H1 (cell line): ENCODE data around the gene DSTN. TPM values are rescaled to one million over a fixed set of nuclear protein-coding genes. Genes with fewer than 3 reads are reported as not detected.

Source experiments
- CTCF ChIA-PET: fragments of 300-600 bp; sonication (Branson Sonifier 250); formaldehyde crosslinking; loops from one replicate; lab custom pipeline; 2021; ENCODE audit not compliant: partially characterized antibody; lab: Charles Lee
- POLR2A ChIA-PET: fragments of 300-600 bp; sonication (Branson Sonifier 250); formaldehyde crosslinking; loops from one replicate; lab custom pipeline; 2021; ENCODE audit warnings: inconsistent platforms; ENCODE audit not compliant: partially characterized antibody; lab: Charles Lee
- DNase-seq, 2 experiments: peaks; one replicate each; pipeline versions ENCODE4 v3.0.0 to v3.0.0-alpha.2; 2010 to 2022; ENCODE audit warnings: low spot score in 2 of 2, low read depth in 1 of 2, mixed read lengths in 1 of 2
- FAIRE-seq: peaks from 2 replicates; lab custom pipeline; 2011; peaks lifted over from hg19 to GRCh38; lab: Jason Lieb, UNC
- H2AFZ ChIP-seq: 2 replicates; pipeline ENCODE4 v1.8.1; 2012; ENCODE audit warnings: low read length, inconsistent platforms
- H2AK5ac ChIP-seq: 2 replicates; pipeline ENCODE4 v1.6.1; 2013; ENCODE audit warnings: low read depth, low read length
- H2BK120ac ChIP-seq: replicated peaks from 2 replicates; pipeline ENCODE3; 2013; ENCODE audit warnings: low read depth, low read length, inconsistent platforms
- H2BK12ac ChIP-seq: 2 replicates; pipeline ENCODE4 v1.6.1; 2013; ENCODE audit warnings: low read depth, low read length
- H2BK15ac ChIP-seq: 2 replicates; pipeline ENCODE4 v1.6.1; 2013; ENCODE audit warnings: low read length
- H2BK20ac ChIP-seq: 2 replicates; pipeline ENCODE4 v1.6.1; 2013; ENCODE audit warnings: low read length
- H2BK5ac ChIP-seq: 2 replicates; pipeline ENCODE4 v1.6.1; 2013; ENCODE audit warnings: low read depth, low read length
- H3K14ac ChIP-seq: 2 replicates; pipeline ENCODE4 v1.6.1; 2013; ENCODE audit warnings: inconsistent platforms; ENCODE audit not compliant: insufficient read length
- H3K18ac ChIP-seq: 2 replicates; pipeline ENCODE4 v1.6.1; 2013; ENCODE audit warnings: low read length; ENCODE audit errors: extremely low read depth
- H3K23ac ChIP-seq: 2 replicates; pipeline ENCODE4 v1.6.1; 2013; ENCODE audit warnings: inconsistent platforms; ENCODE audit not compliant: insufficient read length
- H3K23me2 ChIP-seq: 2 replicates; pipeline ENCODE4 v1.6.1; 2013; ENCODE audit warnings: low read depth, low read length
- H3K27ac ChIP-seq: 2 replicates; pipeline ENCODE4 v1.6.1; 2011; ENCODE audit warnings: low read depth, low read length, inconsistent platforms
- H3K27me3 ChIP-seq, 4 experiments: replicated peaks in 1 of 4; 1 replicate in 1 of 4; 2 replicates in 3 of 4; pipeline versions ENCODE4 v1.6.1 to v1.8.1; 2011 to 2013; ENCODE audit warnings: low read length in 3 of 4, mild to moderate bottlenecking in 3 of 4, inconsistent platforms in 2 of 4, mixed read lengths in 2 of 4, moderate library complexity in 1 of 4; ENCODE audit not compliant: control insufficient read depth in 3 of 4, insufficient read depth in 3 of 4; ENCODE audit errors: extremely low read depth in 1 of 4
- H3K36me3 ChIP-seq, 4 experiments: 2 replicates each; pipeline versions ENCODE4 v1.6.1 to v1.8.1; 2011 to 2013; ENCODE audit warnings: mild to moderate bottlenecking in 4 of 4, low read length in 3 of 4, moderate library complexity in 2 of 4, control low read depth in 1 of 4, inconsistent platforms in 1 of 4; ENCODE audit not compliant: insufficient read depth in 4 of 4, control insufficient read depth in 2 of 4
- H3K4ac ChIP-seq: replicated peaks from 2 replicates; pipeline ENCODE3; 2013; ENCODE audit warnings: low read length, low read depth, mixed read lengths, inconsistent platforms; ENCODE audit not compliant: insufficient read length
- H3K4me1 ChIP-seq, 4 experiments: replicated peaks in 1 of 4; 1 replicate in 1 of 4; 2 replicates in 3 of 4; pipeline versions ENCODE4 v1.6.1 to v1.8.1; 2011 to 2013; ENCODE audit warnings: low read length in 3 of 4, inconsistent platforms in 2 of 4, mixed read lengths in 1 of 4; ENCODE audit not compliant: insufficient read depth in 4 of 4, control insufficient read depth in 3 of 4
- H3K4me2 ChIP-seq, 2 experiments: 2 replicates each; pipeline versions ENCODE4 v1.6.1 to v1.8.1; 2011 to 2013; ENCODE audit warnings: low read depth in 2 of 2, low read length in 2 of 2, control low read depth in 1 of 2, inconsistent platforms in 1 of 2, mild to moderate bottlenecking in 1 of 2; ENCODE audit not compliant: insufficient read depth in 1 of 2
- H3K4me3 ChIP-seq, 4 experiments: fragments of 200-600, 300-600 bp in 1 of 4; sonication (generic), shearing (Covaris generic), sonication (Bioruptor Twin) in 1 of 4; 2 replicates each; pipeline versions ENCODE4 v1.5.1 to v1.8.1; 2011 to 2016; ENCODE audit warnings: low read length in 4 of 4, low read depth in 3 of 4, control low read depth in 2 of 4, inconsistent platforms in 2 of 4, mild to moderate bottlenecking in 2 of 4, mixed read lengths in 1 of 4, moderate library complexity in 1 of 4; ENCODE audit not compliant: insufficient read depth in 2 of 4; ENCODE audit errors: extremely low read depth in 1 of 4
- H3K56ac ChIP-seq: replicated peaks from 2 replicates; pipeline ENCODE3; 2013; ENCODE audit warnings: low read depth, mild to moderate bottlenecking, mixed read lengths, low read length, inconsistent platforms; ENCODE audit not compliant: insufficient read length
- H3K79me1 ChIP-seq: 2 replicates; pipeline ENCODE4 v1.6.1; 2013; ENCODE audit warnings: low read depth, low read length, control low read depth
- H3K79me2 ChIP-seq, 2 experiments: 2 replicates each; pipeline versions ENCODE4 v1.6.1 to v1.8.1; 2012 to 2013; ENCODE audit warnings: low read length in 2 of 2, mild to moderate bottlenecking in 2 of 2, inconsistent platforms in 1 of 2; ENCODE audit not compliant: insufficient read depth in 2 of 2, control insufficient read depth in 1 of 2
- H3K9ac ChIP-seq, 4 experiments: replicated peaks in 1 of 4; 1 replicate in 1 of 4; 2 replicates in 3 of 4; pipeline versions ENCODE4 v1.6.1 to v1.8.1; 2011 to 2013; ENCODE audit warnings: low read depth in 3 of 4, low read length in 3 of 4, control low read depth in 2 of 4, mild to moderate bottlenecking in 2 of 4, moderate library complexity in 2 of 4, inconsistent platforms in 1 of 4; ENCODE audit errors: extremely low read depth in 1 of 4
- H3K9me3 ChIP-seq, 2 experiments: 2 replicates each; pipeline versions ENCODE4 v1.6.1 to v1.8.1; 2012 to 2013; ENCODE audit warnings: mild to moderate bottlenecking in 2 of 2, moderate library complexity in 2 of 2, control low read depth in 1 of 2, inconsistent platforms in 1 of 2, low read depth in 1 of 2, low read length in 1 of 2, mixed read lengths in 1 of 2; ENCODE audit not compliant: insufficient read depth in 2 of 2
- H4K20me1 ChIP-seq, 2 experiments: replicated peaks in 1 of 2; 2 replicates each; pipeline versions ENCODE3 to v1.8.1; 2011 to 2013; ENCODE audit warnings: inconsistent platforms in 2 of 2, low read length in 2 of 2, mild to moderate bottlenecking in 1 of 2; ENCODE audit not compliant: insufficient read depth in 2 of 2, control insufficient read depth in 1 of 2
- H4K5ac ChIP-seq: 2 replicates; pipeline ENCODE4 v1.6.1; 2013; ENCODE audit warnings: low read length, low read depth, mixed read lengths, inconsistent platforms; ENCODE audit not compliant: insufficient read length
- H4K8ac ChIP-seq: 2 replicates; pipeline ENCODE4 v1.8.0; 2013; ENCODE audit warnings: mild to moderate bottlenecking, moderate library complexity, low read length, inconsistent platforms; ENCODE audit not compliant: insufficient read depth; ENCODE audit errors: extremely low read depth
- H4K91ac ChIP-seq: replicated peaks from 2 replicates; pipeline ENCODE3; 2013; ENCODE audit warnings: low read length, mixed read lengths, inconsistent platforms; ENCODE audit not compliant: insufficient read length
- EGR1 ChIP-seq: IDR thresholded peaks from 2 replicates; pipeline ENCODE4 v1.6.1; 2011; ENCODE audit warnings: low read depth, low read length, borderline replicate concordance
- SIRT6 ChIP-seq: IDR thresholded peaks from one replicate; pipeline ENCODE4 v1.7.1; 2012; ENCODE audit warnings: low read length, inconsistent platforms
- whole genome bisulfite sequencing, 2 experiments: shearing (Covaris generic) in 1 of 2; methylation state at CpG; one replicate each; pipeline versions ENCODE4 v1.1.6 to v1.1.7; 2013 to 2015; ENCODE audit warnings: low lambda C conversion rate in 2 of 2, mixed read lengths in 2 of 2, inconsistent platforms in 1 of 2, low coverage in 1 of 2, missing lambda C conversion rate in 1 of 2; ENCODE audit not compliant: insufficient replicate concordance in 2 of 2, insufficient coverage in 1 of 2, insufficient read length in 1 of 2; ENCODE audit errors: extremely low coverage in 1 of 2, missing lambda C conversion rate in 1 of 2; 5-methylcytosine and 5-hydroxymethylcytosine counted together
- polyA plus RNA-seq, 7 experiments: library from polyadenylated mRNA; depleted of rRNA in 3 of 7; stranded (reverse) in 5 of 7; unstranded in 2 of 7; fragments of >200 nt in 5 of 7; fragments of 200-250 nt in 2 of 7; gene quantifications; 1 replicate in 5 of 7; 2 replicates in 1 of 7; 4 replicates in 1 of 7; pipeline versions ENCODE4 v1.2.1 to v1.2.3, GENCODE V29; 2011 to 2013; ENCODE audit warnings: missing spikeins in 2 of 7, mixed read lengths in 2 of 7
- total RNA-seq: library from RNA; stranded (reverse); fragmentation: NEBNext Ultra II Directional; extraction: Animal tissue kit (Norgen Biotek cat#: 25700); gene quantifications from 2 replicates; pipeline ENCODE4 v1.2.1, GENCODE V29; 2021

DSTN gene
- total and polyA plus RNA-seq, 2 of the 8 experiments (the other 6 are each of a cell fraction or from before 2014, with no cell fraction given): 43.3 to 208 TPM

GRCh38 chr20:17593902-17594301 lies 24.0 kb downstream of the DSTN start:
- H3K4me3 ChIP-seq: no peak overlapping the region
- no peak overlapping the region for H3K18ac ChIP-seq
- no peak for TF ChIP-seq SIRT6
- TF ChIP-seq EGR1: no peak
- ChIA-PET POLR2A (interaction anchor here (1.1 to 3.2 kb wide), 7 partner anchors 9 to 36 kb away, joined by 3 to 18 read pairs (median 4); partner anchors contain the start of gene DSTN), CTCF (interaction anchor here (0.7 to 2.5 kb wide), 10 partner anchors 8 to 671 kb away, joined by 3 to 13 read pairs (median 4); partner anchors contain the start of gene DSTN)
- no peak for DNase-seq
- H3K27ac ChIP-seq: no peak overlapping the region
- peaks cover 11% of the 10 kb centered on the region for H3K79me1 ChIP-seq
- H3K14ac ChIP-seq: no peak overlapping the region
- no peak overlapping the region for H3K56ac ChIP-seq
- no peak overlapping the region for H3K4me2 ChIP-seq
- H3K4ac ChIP-seq: no peak overlapping the region
- H3K9ac ChIP-seq: no peak overlapping the region
- no peak overlapping the region for H2BK5ac ChIP-seq
- H3K9me3 ChIP-seq: no peaks in the 10 kb centered on the region
- H2AK5ac ChIP-seq: no peak overlapping the region
- H3K27me3 ChIP-seq: no peaks in the 10 kb centered on the region
- H3K23me2 ChIP-seq: no peaks in the 10 kb centered on the region
- H2BK12ac ChIP-seq: no peak overlapping the region
- no peak overlapping the region for H4K91ac ChIP-seq
- peaks cover 0 to 5% of the 10 kb centered on the region in 2 experiments for H4K20me1 ChIP-seq
- no peak overlapping the region for H2BK120ac ChIP-seq
- no peak overlapping the region for H4K5ac ChIP-seq
- H3K36me3 ChIP-seq: no peaks in the 10 kb centered on the region; a peak in 1 of 8 replicates
- no peak overlapping the region for H2AFZ ChIP-seq
- no peak overlapping the region for H2BK15ac ChIP-seq
- peaks cover 0 to 13% (median 3%) of the 10 kb centered on the region in 4 experiments; a peak in 4 of 7 replicates for H3K4me1 ChIP-seq
- FAIRE-seq: no peak
- no peak overlapping the region for H3K23ac ChIP-seq
- H3K79me2 ChIP-seq: peaks cover 6 to 94% of the 10 kb centered on the region in 2 experiments; a peak in 3 of 4 replicates
- whole genome bisulfite sequencing, 2 experiments: 87% methylated on average over 4 of the region's 4 CpGs; no CpG with 5 or more reads in 1 of the 2 experiments
- no peak overlapping the region for H2BK20ac ChIP-seq
- no peak overlapping the region for H4K8ac ChIP-seq
